Measurements from ENCODE around the gene GLUD1.

DNA sequence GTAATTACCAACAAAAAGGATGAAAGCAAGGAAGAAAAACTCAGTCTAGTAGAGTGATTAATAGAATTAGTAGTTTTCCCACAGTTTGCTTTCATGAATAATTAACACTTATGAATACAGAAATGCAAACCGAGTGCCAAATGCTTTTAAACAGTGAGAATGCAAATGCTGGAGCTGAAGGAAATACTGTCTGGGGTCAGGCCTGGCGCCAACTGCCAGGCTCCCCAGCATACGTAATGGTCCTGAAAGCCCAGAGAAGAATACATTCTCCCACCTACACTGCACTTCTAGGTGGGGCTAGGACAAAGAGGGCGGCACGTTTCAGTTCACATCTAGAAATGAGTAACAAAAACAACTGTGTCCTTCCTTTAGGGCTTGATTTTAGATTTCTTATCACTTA, 30.0 kb downstream of the GLUD1 start:
- TF ChIP-seq POLR2AphosphoS5 (IDR thresholded peaks at IDR 0.05; ENCODE audit: low read depth, low read length) = no peak
- TF ChIP-seq SIN3A (IDR thresholded peaks at IDR 0.05; ENCODE audit: borderline replicate concordance, insufficient read depth, low read length) = no peak
